ENCODE data around the gene CNTNAP2.

Gene CNTNAP2

GRCh38 chr7:147651601-147652000, 1535.0 kb downstream of the CNTNAP2 start:
- TF ChIP-seq CTCF (IDR thresholded peaks at IDR 0.05), result no peak
- Histone ChIP-seq H3K27ac (no peak overlapping the region), H3K4me3 (no peak overlapping the region)
- DNase-seq (ENCODE audit: low spot score), result no peak

GRCh38 chr7:147653456-147653855, 1536.9 kb downstream of the CNTNAP2 start:
- DNase-seq (ENCODE audit: low spot score), result no peak
- H3K4me3 ChIP-seq, result no peak overlapping the region
- no peak overlapping the region for H3K27ac ChIP-seq
- no peak for TF ChIP-seq CTCF (IDR thresholded peaks at IDR 0.05)

GRCh38 chr7:147658392-147658967, 1541.9 kb downstream of the CNTNAP2 start:
- DNase-seq (ENCODE audit: low spot score), result no peak
- H3K27ac ChIP-seq, result no peak overlapping the region
- TF ChIP-seq CTCF (IDR thresholded peaks at IDR 0.05), result no peak
- no peak overlapping the region for H3K4me3 ChIP-seq

- DNase-seq (ENCODE audit: low spot score), result no peak
- H3K4me3 ChIP-seq, result no peak overlapping the region
- TF ChIP-seq CTCF (IDR thresholded peaks at IDR 0.05), result no peak
- H3K27ac ChIP-seq, result no peak overlapping the region
Measured at GRCh38 chr7:147659036-147659995, 1542.7 kb downstream of the CNTNAP2 start.

- no peak overlapping the region for H3K4me3 ChIP-seq
- TF ChIP-seq CTCF (IDR thresholded peaks at IDR 0.05), result no peak
- H3K27ac ChIP-seq, result no peak overlapping the region
- DNase-seq (ENCODE audit: low spot score), result no peak
Measured at GRCh38 chr7:147664541-147664940, 1547.9 kb downstream of the CNTNAP2 start.

- H3K27ac ChIP-seq, result no peak overlapping the region
- TF ChIP-seq CTCF (IDR thresholded peaks at IDR 0.05), result no peak
- DNase-seq (ENCODE audit: low spot score), result no peak
- H3K4me3 ChIP-seq, result no peak overlapping the region
Measured at GRCh38 chr7:147670759-147671158, 1554.2 kb downstream of the CNTNAP2 start.

- no peak for TF ChIP-seq CTCF (IDR thresholded peaks at IDR 0.05)
- H3K4me3 ChIP-seq, result no peak overlapping the region
- H3K27ac ChIP-seq, result no peak overlapping the region
- no peak for DNase-seq (ENCODE audit: low spot score)
Measured at GRCh38 chr7:147674705-147675104, 1558.1 kb downstream of the CNTNAP2 start.

Measured in coronary artery (tissue), 2 donors.